HEK293 (cell line): Measurements from ENCODE around the gene ATP5MC2.

Experiments
- MEIS1 ChIP-seq: sonication (generic); formaldehyde crosslinking; IDR thresholded peaks from 2 replicates; pipeline ENCODE4 v1.8.1; 2022; ENCODE audit warnings: missing genetic modification reagents, mild to moderate bottlenecking, borderline replicate concordance
- SP2 ChIP-seq: fragments of 450-650 bp; formaldehyde crosslinking; IDR thresholded peaks from 2 replicates; pipeline ENCODE4 v1.5.1; 2016; ENCODE audit warnings: missing biosample characterization, missing genetic modification characterization
- ZIC2 ChIP-seq: fragments of 450-650 bp; formaldehyde crosslinking; IDR thresholded peaks from 2 replicates; pipeline ENCODE4 v1.5.1; 2016; ENCODE audit warnings: missing biosample characterization, missing genetic modification characterization
- ZNF121 ChIP-seq: fragments of 450-650 bp; formaldehyde crosslinking; IDR thresholded peaks from 2 replicates; pipeline ENCODE4 v1.5.1; 2016; ENCODE audit warnings: missing biosample characterization, missing genetic modification characterization
- ZNF24 ChIP-seq: fragments of 450-650 bp; formaldehyde crosslinking; IDR thresholded peaks from 2 replicates; pipeline ENCODE4 v1.5.1; 2016; ENCODE audit warnings: missing biosample characterization, missing genetic modification characterization
- ZNF660 ChIP-seq: fragments of 450-650 bp; IDR thresholded peaks from 2 replicates; pipeline ENCODE4 v1.5.1; 2018; ENCODE audit warnings: missing biosample characterization, mild to moderate bottlenecking, missing genetic modification characterization
- ZNF670 ChIP-seq: fragments of 450-650 bp; formaldehyde crosslinking; IDR thresholded peaks from 2 replicates; pipeline ENCODE4 v1.5.1; 2016; ENCODE audit warnings: missing biosample characterization, missing genetic modification characterization, low read depth
- ZNF76 ChIP-seq: fragments of 450-650 bp; formaldehyde crosslinking; IDR thresholded peaks from 2 replicates; pipeline ENCODE4; 2016; ENCODE audit warnings: low read depth, missing biosample characterization, missing genetic modification characterization, borderline replicate concordance
- TF ChIP-seq, protein P1 (sequence below): fragments of 450-650 bp; formaldehyde crosslinking; IDR thresholded peaks from 2 replicates; pipeline ENCODE4 v1.5.1; 2016; ENCODE audit warnings: missing biosample characterization, missing genetic modification characterization
- TF ChIP-seq, protein P2 (sequence below): fragments of 450-650 bp; formaldehyde crosslinking; IDR thresholded peaks from 2 replicates; pipeline ENCODE4 v1.5.1; 2017; ENCODE audit warnings: missing biosample characterization, missing genetic modification characterization

DNA sequence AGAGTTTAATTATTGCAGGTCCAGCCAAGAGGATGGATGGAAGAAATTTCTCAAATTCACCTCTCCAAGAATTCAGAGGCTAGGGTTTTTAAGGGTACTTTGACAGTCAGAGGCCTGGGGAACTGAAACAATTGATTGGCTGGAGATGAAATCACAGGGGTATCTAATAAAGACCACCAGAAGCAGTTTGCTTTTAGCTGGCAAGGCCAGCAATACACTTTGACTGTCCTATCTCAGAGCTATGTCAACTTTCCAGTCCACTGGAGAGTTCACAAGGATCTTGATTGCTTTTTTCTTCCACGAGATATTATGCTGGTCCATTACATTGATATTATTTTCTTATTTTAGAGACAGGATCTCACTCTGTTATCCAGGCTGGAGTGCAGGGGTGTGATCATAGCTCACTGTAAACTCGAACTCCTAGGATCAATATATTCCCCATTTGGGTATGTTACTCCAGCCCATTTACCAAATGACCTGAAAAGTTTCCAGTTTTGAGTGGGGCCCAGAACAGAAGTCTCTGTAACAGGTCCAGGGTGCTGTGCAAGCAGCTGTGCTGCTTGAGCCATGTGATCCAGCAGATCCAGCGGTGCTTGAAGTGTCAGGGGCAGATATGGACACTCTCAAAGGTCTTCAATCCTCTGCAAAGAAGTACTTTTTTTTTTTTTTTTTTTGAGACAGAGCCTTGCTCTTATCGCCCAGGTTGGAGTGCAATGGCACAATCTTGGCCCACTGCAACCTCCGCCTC is 32.5 kb downstream of the ATP5MC2 start:
- no peak for TF ChIP-seq ZNF121
- TF ChIP-seq, protein P1, sequence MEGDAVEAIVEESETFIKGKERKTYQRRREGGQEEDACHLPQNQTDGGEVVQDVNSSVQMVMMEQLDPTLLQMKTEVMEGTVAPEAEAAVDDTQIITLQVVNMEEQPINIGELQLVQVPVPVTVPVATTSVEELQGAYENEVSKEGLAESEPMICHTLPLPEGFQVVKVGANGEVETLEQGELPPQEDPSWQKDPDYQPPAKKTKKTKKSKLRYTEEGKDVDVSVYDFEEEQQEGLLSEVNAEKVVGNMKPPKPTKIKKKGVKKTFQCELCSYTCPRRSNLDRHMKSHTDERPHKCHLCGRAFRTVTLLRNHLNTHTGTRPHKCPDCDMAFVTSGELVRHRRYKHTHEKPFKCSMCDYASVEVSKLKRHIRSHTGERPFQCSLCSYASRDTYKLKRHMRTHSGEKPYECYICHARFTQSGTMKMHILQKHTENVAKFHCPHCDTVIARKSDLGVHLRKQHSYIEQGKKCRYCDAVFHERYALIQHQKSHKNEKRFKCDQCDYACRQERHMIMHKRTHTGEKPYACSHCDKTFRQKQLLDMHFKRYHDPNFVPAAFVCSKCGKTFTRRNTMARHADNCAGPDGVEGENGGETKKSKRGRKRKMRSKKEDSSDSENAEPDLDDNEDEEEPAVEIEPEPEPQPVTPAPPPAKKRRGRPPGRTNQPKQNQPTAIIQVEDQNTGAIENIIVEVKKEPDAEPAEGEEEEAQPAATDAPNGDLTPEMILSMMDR, result no peak
- no peak for TF ChIP-seq ZIC2 (tag by site-specific recombination)
- TF ChIP-seq ZNF76 (tag by site-specific recombination), result no peak
- no peak for TF ChIP-seq ZNF24 (tag by site-specific recombination)
- no peak for TF ChIP-seq SP2 (tag by site-specific recombination)
- no peak for TF ChIP-seq MEIS1 (CRISPR knock-in tag)
- TF ChIP-seq, protein P2, sequence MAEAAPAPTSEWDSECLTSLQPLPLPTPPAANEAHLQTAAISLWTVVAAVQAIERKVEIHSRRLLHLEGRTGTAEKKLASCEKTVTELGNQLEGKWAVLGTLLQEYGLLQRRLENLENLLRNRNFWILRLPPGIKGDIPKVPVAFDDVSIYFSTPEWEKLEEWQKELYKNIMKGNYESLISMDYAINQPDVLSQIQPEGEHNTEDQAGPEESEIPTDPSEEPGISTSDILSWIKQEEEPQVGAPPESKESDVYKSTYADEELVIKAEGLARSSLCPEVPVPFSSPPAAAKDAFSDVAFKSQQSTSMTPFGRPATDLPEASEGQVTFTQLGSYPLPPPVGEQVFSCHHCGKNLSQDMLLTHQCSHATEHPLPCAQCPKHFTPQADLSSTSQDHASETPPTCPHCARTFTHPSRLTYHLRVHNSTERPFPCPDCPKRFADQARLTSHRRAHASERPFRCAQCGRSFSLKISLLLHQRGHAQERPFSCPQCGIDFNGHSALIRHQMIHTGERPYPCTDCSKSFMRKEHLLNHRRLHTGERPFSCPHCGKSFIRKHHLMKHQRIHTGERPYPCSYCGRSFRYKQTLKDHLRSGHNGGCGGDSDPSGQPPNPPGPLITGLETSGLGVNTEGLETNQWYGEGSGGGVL (tag by site-specific recombination), result no peak
- no peak for TF ChIP-seq ZNF660 (tag by site-specific recombination)
- TF ChIP-seq ZNF670, result no peak
